ENCODE data around the gene XRCC5.
"Not testable (repeated sequence)": the region's sequence is repeated elsewhere in the genome, so short reads cannot be mapped to it uniquely, and the experiment has no call there.

Gene XRCC5

GRCh38 chr2:216108967-216109921 is at the start of gene XRCC5:
XRCC5 (plus strand) TSS chr2:216109348; CDS start chr2:216109437, 89 bp downstream.
- peak; percentile 95 for DNase-seq

- no peak for DNase-seq
Measured at GRCh38 chr2:216064014-216064630, 45.0 kb upstream of the XRCC5 start.

GRCh38 chr2:216064665-216065064 is 44.5 kb upstream of the XRCC5 start:
- no peak for DNase-seq

- no peak for DNase-seq
Measured at GRCh38 chr2:216066230-216066629, 42.9 kb upstream of the XRCC5 start.

GRCh38 chr2:216069028-216069427 is 40.1 kb upstream of the XRCC5 start:
- DNase-seq: no peak

- no peak for DNase-seq
Measured at GRCh38 chr2:216070195-216070594, 39.0 kb upstream of the XRCC5 start.

- DNase-seq: no peak
Measured at GRCh38 chr2:216071111-216071851, 37.9 kb upstream of the XRCC5 start.

- no peak for DNase-seq
Measured at GRCh38 chr2:216072473-216072872, 36.7 kb upstream of the XRCC5 start.

- DNase-seq: no peak
Measured at GRCh38 chr2:216073773-216074172, 35.4 kb upstream of the XRCC5 start.

- no peak for DNase-seq
Measured at GRCh38 chr2:216074380-216074779, 34.8 kb upstream of the XRCC5 start.

- DNase-seq: no peak
Measured at GRCh38 chr2:216074794-216075193, 34.4 kb upstream of the XRCC5 start.

- DNase-seq: no peak
Measured at GRCh38 chr2:216075510-216076485, 33.4 kb upstream of the XRCC5 start.

GRCh38 chr2:216078776-216079175 is 30.4 kb upstream of the XRCC5 start:
- no peak for DNase-seq

- DNase-seq: not testable (repeated sequence)
Measured at GRCh38 chr2:216080048-216080447, 29.1 kb upstream of the XRCC5 start.

- DNase-seq: no peak
Measured at GRCh38 chr2:216081012-216081411, 28.1 kb upstream of the XRCC5 start.

- DNase-seq: peak; percentile 32
Measured at GRCh38 chr2:216081487-216082116, 27.5 kb upstream of the XRCC5 start, which contains the start of the genes PECR and TMEM169. PECR (minus strand) TSS chr2:216081809; CDS start chr2:216081741, 68 bp downstream. TMEM169 (plus strand) TSS chr2:216081919; CDS start chr2:216095964, 14,045 bp downstream.

- DNase-seq: no peak
Measured at GRCh38 chr2:216082117-216082711, 26.9 kb upstream of the XRCC5 start.

GRCh38 chr2:216082805-216083204 is 26.3 kb upstream of the XRCC5 start:
- no peak for DNase-seq

- no peak for DNase-seq
Measured at GRCh38 chr2:216083464-216084281, 25.5 kb upstream of the XRCC5 start.

- no peak for DNase-seq
Measured at GRCh38 chr2:216084547-216084946, 24.6 kb upstream of the XRCC5 start.
